ENCODE results near the gene TMEM170B.

The TMEM170B gene

DNA sequence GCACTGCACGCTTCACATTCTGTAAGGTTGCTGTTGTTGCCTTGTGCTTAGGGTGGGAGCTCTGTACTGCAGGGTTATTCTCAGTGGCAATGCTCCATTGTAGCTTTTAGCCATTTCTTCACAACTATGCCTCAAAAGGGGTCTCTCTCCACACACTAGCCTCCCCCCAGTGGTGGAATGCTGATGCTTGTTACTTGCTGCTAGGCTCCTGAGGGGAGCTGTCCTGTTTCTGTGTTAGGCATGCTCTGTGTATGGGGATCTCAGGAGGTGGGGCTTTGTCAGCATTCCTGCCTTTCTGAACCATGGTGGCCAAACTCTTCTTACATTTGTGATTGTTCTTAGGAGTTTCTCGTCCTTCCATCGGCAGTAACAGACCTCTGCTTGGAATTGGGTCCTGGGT, 18.8 kb downstream of the TMEM170B start:
- Histone ChIP-seq H3K9me2 (replicated peaks; ENCODE audit: insufficient read depth, low read length) (no peaks in the 10 kb centered on the region), H3K9ac (ENCODE audit: low read length) (no peak overlapping the region), H3K27me3 (replicated peaks; ENCODE audit: insufficient read depth, low read length) (no peaks in the 10 kb centered on the region), H2AFZ (ENCODE audit: low read length) (no peak overlapping the region), H3K36me3 (replicated peaks; ENCODE audit: insufficient read depth, low read length) (no peaks in the 10 kb centered on the region), H3K4me2 (ENCODE audit: low read depth, low read length) (no peak overlapping the region), H3K27ac (ENCODE audit: low read length) (no peak overlapping the region), H3F3A (ENCODE audit: insufficient read depth, low read length) (no peaks in the 10 kb centered on the region), H4K20me1 (ENCODE audit: insufficient read depth, low read length) (no peaks in the 10 kb centered on the region), H3K4me1 (ENCODE audit: low read length) (no peaks in the 10 kb centered on the region), H3K9me3 (replicated peaks; ENCODE audit: insufficient read depth, low read length) (no peaks in the 10 kb centered on the region), H3K4me3 (ENCODE audit: low read length) (no peak overlapping the region), H3K79me2 (ENCODE audit: low read length) (no peaks in the 10 kb centered on the region)
- no peak for TF ChIP-seq EZH2phosphoT487 (IDR thresholded peaks at IDR 0.05; ENCODE audit: low read length)
- TF ChIP-seq, protein P1, sequence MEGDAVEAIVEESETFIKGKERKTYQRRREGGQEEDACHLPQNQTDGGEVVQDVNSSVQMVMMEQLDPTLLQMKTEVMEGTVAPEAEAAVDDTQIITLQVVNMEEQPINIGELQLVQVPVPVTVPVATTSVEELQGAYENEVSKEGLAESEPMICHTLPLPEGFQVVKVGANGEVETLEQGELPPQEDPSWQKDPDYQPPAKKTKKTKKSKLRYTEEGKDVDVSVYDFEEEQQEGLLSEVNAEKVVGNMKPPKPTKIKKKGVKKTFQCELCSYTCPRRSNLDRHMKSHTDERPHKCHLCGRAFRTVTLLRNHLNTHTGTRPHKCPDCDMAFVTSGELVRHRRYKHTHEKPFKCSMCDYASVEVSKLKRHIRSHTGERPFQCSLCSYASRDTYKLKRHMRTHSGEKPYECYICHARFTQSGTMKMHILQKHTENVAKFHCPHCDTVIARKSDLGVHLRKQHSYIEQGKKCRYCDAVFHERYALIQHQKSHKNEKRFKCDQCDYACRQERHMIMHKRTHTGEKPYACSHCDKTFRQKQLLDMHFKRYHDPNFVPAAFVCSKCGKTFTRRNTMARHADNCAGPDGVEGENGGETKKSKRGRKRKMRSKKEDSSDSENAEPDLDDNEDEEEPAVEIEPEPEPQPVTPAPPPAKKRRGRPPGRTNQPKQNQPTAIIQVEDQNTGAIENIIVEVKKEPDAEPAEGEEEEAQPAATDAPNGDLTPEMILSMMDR (IDR thresholded peaks at IDR 0.05; ENCODE audit: low read length), result no peak
- TF ChIP-seq EZH2 (optimal IDR thresholded peaks at IDR 0.05; ENCODE audit: low read depth, low read length), result no peak
- no peak for DNase-seq

DNA sequence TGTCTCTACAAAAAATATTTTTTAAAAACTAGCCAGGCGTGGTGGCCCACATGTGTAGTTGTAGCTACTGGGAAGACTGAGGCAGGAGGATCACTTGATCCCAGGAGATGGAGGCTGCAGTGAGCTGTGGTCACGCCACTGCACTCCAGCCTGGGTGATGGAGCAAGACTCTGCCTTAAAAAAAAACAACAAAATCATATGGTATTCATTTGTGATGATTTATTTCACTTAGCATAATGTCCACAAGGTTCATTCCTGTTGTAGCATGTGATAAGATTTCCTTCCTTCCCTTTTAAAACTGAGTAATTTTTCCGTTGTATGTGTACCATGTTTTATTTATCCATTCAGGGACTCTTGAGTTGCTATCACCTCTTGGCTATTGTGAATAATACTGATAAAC, 26.2 kb downstream of the TMEM170B start:
- no peak for TF ChIP-seq EZH2phosphoT487 (IDR thresholded peaks at IDR 0.05; ENCODE audit: low read length)
- TF ChIP-seq EZH2 (optimal IDR thresholded peaks at IDR 0.05; ENCODE audit: low read depth, low read length), result no peak
- TF ChIP-seq, protein P1 (IDR thresholded peaks at IDR 0.05; ENCODE audit: low read length), result no peak
- DNase-seq, result no peak
- Histone ChIP-seq H2AFZ (ENCODE audit: low read length) (no peak overlapping the region), H3K79me2 (ENCODE audit: low read length) (no peaks in the 10 kb centered on the region), H3K27ac (ENCODE audit: low read length) (no peak overlapping the region), H3K4me2 (ENCODE audit: low read depth, low read length) (no peak overlapping the region), H3K9ac (ENCODE audit: low read length) (no peak overlapping the region), H3F3A (ENCODE audit: insufficient read depth, low read length) (no peaks in the 10 kb centered on the region), H3K27me3 (replicated peaks; ENCODE audit: insufficient read depth, low read length) (no peaks in the 10 kb centered on the region), H3K4me1 (ENCODE audit: low read length) (peaks cover 3% of the 10 kb centered on the region; the same call in 1 of the 2 replicates), H3K9me3 (replicated peaks; ENCODE audit: insufficient read depth, low read length) (no peaks in the 10 kb centered on the region), H4K20me1 (ENCODE audit: insufficient read depth, low read length) (no peaks in the 10 kb centered on the region), H3K9me2 (replicated peaks; ENCODE audit: insufficient read depth, low read length) (no peaks in the 10 kb centered on the region), H3K36me3 (replicated peaks; ENCODE audit: insufficient read depth, low read length) (no peaks in the 10 kb centered on the region), H3K4me3 (ENCODE audit: low read length) (no peak overlapping the region)

DNA sequence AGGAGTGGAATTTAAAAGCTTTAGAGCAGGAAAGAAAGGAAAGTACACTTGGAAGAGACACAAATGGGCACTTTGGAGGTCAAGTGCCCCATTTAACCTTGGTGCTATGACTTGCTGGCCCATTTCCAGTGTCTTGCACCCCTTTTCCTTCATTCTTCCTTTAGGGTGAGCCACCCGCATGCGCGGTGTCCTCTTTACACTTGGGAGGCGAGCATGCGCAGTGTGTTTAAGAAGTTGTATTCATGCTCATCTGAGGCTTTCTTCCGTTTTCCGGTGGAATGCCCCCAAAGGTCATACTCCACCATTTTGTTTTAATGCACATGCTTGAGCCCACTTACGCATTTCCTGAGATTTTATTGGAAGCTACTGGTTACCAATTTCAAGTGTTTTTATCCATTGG, 29.1 kb downstream of the TMEM170B start:
- no peak overlapping the region for H2AFZ ChIP-seq (ENCODE audit: low read length)
- H3K4me2 ChIP-seq (ENCODE audit: low read depth, low read length), result no peak overlapping the region
- H3K79me2 ChIP-seq (ENCODE audit: low read length), result no peaks in the 10 kb centered on the region
- H3K27me3 ChIP-seq (replicated peaks; ENCODE audit: insufficient read depth, low read length), result no peaks in the 10 kb centered on the region
- H3K36me3 ChIP-seq (replicated peaks; ENCODE audit: insufficient read depth, low read length), result no peaks in the 10 kb centered on the region
- TF ChIP-seq, protein P1 (IDR thresholded peaks at IDR 0.05; ENCODE audit: low read length), result no peak
- TF ChIP-seq EZH2 (optimal IDR thresholded peaks at IDR 0.05; ENCODE audit: low read depth, low read length) (no peak), EZH2phosphoT487 (IDR thresholded peaks at IDR 0.05; ENCODE audit: low read length) (no peak)
- no peaks in the 10 kb centered on the region for H3K9me3 ChIP-seq (replicated peaks; ENCODE audit: insufficient read depth, low read length)
- no peak overlapping the region for H3K9ac ChIP-seq (ENCODE audit: low read length)
- no peak for DNase-seq
- peaks cover 4% of the 10 kb centered on the region; the same call in 1 of the 2 replicates for H3K4me1 ChIP-seq (ENCODE audit: low read length)
- H3K27ac ChIP-seq (ENCODE audit: low read length), result no peak overlapping the region
- H3K4me3 ChIP-seq (ENCODE audit: low read length), result no peak overlapping the region
- no peaks in the 10 kb centered on the region for H4K20me1 ChIP-seq (ENCODE audit: insufficient read depth, low read length)
- no peaks in the 10 kb centered on the region for H3F3A ChIP-seq (ENCODE audit: insufficient read depth, low read length)
- H3K9me2 ChIP-seq (replicated peaks; ENCODE audit: insufficient read depth, low read length), result no peaks in the 10 kb centered on the region
